HG02678 (cell line): ENCODE measurements around the gene GALNT15.

Experiments used
- ATAC-seq: cut with Tn5 transposase; IDR thresholded peaks from one replicate; pipeline ENCODE4 v1.9.1; 2021; ENCODE audit warnings: mild to moderate bottlenecking, moderate library complexity; ENCODE audit not compliant: unreplicated experiment

Gene GALNT15

DNA sequence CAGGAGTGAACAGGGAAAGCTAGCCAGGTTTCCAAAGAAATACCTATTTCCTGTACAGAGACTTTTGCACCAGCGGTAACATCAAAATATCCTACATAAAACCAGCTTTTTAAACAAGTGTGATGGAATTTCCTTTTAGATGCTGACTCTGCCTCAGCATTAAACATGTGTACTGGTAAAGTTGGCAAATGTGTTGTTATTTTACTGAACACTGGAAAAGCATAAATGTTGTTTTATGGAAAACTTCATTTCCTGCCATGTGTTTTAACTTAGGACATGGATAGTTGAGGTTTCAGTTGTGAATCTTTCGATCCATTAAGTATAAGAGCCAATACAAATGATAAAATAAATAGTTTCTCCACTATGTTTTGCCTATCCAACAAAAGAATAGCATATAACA lies 106.2 kb downstream of the GALNT15 start:
- no peak for ATAC-seq
